GM21526 (cell line): ENCODE data around the gene PRRT1.
"Not testable (repeated sequence)": the region's sequence is repeated elsewhere in the genome, so short reads cannot be mapped to it uniquely, and the experiment has no call there.

Experiments used
- ATAC-seq: cut with Tn5 transposase; IDR thresholded peaks from one replicate; pipeline ENCODE4 v1.9.1; 2021; ENCODE audit warnings: moderate library complexity; ENCODE audit not compliant: unreplicated experiment, low FRiP score

The PRRT1 gene

DNA sequence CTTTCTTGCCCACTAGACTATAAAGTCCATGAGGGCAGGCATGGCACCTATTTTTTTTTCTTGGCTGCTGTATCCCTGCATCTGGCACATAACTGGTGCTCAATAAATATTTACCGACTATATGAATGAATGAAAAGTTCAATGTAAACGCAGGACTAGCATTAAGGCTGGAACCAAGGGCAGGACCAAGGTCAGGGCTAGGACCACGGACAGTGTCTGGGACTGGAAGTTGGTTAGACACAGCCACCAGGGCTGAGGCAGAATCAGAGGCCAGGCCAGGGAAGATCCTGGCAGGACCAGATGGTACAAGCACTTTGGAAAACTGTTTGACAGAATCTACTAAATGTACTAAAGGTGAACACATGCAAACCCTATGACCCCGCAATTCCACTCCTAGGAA lies 46.3 kb downstream of the PRRT1 start:
- ATAC-seq, result no peak

DNA sequence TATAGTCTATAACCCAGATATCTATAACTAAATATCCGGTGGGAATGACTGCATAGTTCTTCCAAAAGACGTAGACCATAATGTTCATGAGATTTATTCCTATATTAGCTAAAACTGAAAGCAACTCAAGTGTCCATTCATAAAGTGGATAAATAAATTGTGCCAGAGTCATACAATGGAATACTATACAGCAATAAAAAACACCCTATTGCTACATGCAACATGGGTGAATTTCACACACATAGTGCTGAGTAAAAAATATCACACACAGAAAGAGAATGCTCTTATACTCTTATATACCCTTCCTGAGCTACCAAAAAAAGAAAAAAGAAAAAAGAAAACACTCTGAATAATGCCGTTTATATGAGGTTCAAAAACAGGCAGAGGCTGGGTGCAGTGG lies 49.5 kb downstream of the PRRT1 start:
- no peak for ATAC-seq

DNA sequence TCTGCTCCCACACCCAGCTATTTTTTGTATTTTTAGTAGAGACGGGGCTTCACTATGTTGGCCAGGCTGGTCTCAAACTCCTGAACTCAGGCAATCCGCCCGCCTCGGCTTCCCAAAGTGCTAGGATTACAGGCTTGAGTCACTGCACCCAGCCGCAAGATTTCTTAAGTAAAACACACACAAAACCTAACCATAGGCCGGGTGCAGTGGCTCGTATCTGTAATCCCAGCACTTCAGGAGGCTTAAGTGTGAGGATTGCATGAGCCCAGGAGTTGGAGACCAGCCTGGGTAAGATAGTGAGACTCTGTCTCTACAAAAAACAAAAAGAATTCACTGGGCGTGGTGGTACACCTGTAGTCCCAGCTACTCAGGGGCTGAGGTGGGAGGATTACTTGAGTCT lies 51.5 kb downstream of the PRRT1 start:
- not testable (repeated sequence) for ATAC-seq
